Dendritic cell treated with granulocyte-macrophage colony-stimulating factor and Interleukin-4, amounts not matched to agents 40 ng/mL and 50 ng/mL, for 4 days (primary cell): Measurements from ENCODE around the gene RABGAP1L.
"Not testable (repeated sequence)": the region's sequence is repeated elsewhere in the genome, so short reads cannot be mapped to it uniquely, and the experiment has no call there.

Source experiments
- H3K27ac Mint-ChIP-seq: one replicate; pipeline ENCODE4 v1.8.0; 2022; ENCODE audit warnings: mild to moderate bottlenecking, mixed read lengths
- H3K27me3 Mint-ChIP-seq: one replicate; pipeline ENCODE4 v1.8.0; 2022; ENCODE audit warnings: mild to moderate bottlenecking, mixed read lengths
- H3K36me3 Mint-ChIP-seq: one replicate; pipeline ENCODE4 v1.8.0; 2022; ENCODE audit warnings: low read depth, mixed read lengths
- H3K4me1 Mint-ChIP-seq: one replicate; pipeline ENCODE4 v1.8.0; 2022; ENCODE audit warnings: low read depth, mixed read lengths
- H3K4me3 Mint-ChIP-seq: one replicate; pipeline ENCODE4 v1.8.0; 2022; ENCODE audit warnings: mild to moderate bottlenecking, moderate library complexity, mixed read lengths
- H3K9me3 Mint-ChIP-seq: one replicate; pipeline ENCODE4 v1.8.0; 2022; ENCODE audit warnings: mixed read lengths
- intact Hi-C: fragments of 100-400 bp; cut with micrococcal nuclease; formaldehyde crosslinking; loops from one replicate; pipeline ENCODE4 v1.15.0; 2022

The RABGAP1L gene

DNA sequence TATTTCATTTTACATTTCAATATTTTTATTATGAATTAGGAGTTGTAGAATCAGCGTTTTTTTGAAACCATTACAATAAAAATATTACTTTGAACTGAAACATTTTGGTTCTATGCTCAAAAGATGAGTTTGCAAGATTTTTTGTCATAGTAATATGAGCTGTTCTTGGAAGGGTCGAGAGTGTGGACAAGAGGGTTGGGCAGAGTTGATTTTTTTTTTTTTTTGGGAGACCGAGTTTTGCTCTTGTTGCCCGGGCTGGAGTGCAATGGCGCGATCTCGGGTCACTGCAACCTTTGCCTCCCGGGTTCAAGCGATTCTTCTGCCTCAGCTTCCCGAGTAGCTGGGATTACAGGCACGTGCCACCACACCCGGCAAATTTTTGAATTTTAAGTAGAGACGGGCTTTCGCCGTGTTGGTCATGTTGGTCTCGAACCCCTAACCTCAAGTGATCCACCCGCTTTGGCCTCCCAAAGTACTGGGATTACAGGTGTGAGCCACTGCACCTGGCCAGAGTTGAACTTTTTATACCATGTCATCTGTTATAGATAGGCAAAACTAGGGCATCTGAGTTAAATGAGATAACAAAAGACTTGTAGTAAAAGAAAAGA lies 843.7 kb downstream of the RABGAP1L start:
- Mint-ChIP-seq H3K36me3 (peaks cover 23% of the 10 kb centered on the region), H3K4me3 (no peak overlapping the region), H3K4me1 (peaks cover 44% of the 10 kb centered on the region), H3K27ac (no peak overlapping the region), H3K27me3 (no peaks in the 10 kb centered on the region), H3K9me3 (no peaks in the 10 kb centered on the region)
- intact Hi-C loops = no loop called here

DNA sequence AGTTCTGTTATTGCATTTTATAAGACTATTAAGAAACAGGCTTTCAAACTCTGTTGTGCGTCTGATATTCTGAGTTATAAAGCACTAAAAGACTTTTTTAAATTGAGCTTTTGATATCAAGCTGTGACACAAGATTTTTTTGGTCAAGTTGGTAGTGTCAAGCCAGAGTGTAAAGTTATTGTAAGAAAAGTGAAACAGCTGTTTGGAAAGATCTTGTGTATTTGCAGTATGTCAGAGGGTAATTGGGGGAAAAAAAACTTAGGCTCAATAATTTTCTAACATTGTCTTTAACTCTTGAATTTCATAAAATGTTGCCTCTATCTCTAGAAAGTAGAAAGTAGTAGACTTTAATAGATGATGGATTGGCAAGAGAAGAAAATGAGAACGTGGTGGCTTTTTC lies 844.2 kb downstream of the RABGAP1L start:
- H3K36me3 Mint-ChIP-seq = peaks cover 28% of the 10 kb centered on the region
- H3K4me1 Mint-ChIP-seq = peaks cover 44% of the 10 kb centered on the region
- intact Hi-C loops = no loop called here
- no peaks in the 10 kb centered on the region for H3K9me3 Mint-ChIP-seq
- H3K27me3 Mint-ChIP-seq = no peaks in the 10 kb centered on the region
- no peak overlapping the region for H3K4me3 Mint-ChIP-seq
- peak overlapping the region; percentile 67 for H3K27ac Mint-ChIP-seq

DNA sequence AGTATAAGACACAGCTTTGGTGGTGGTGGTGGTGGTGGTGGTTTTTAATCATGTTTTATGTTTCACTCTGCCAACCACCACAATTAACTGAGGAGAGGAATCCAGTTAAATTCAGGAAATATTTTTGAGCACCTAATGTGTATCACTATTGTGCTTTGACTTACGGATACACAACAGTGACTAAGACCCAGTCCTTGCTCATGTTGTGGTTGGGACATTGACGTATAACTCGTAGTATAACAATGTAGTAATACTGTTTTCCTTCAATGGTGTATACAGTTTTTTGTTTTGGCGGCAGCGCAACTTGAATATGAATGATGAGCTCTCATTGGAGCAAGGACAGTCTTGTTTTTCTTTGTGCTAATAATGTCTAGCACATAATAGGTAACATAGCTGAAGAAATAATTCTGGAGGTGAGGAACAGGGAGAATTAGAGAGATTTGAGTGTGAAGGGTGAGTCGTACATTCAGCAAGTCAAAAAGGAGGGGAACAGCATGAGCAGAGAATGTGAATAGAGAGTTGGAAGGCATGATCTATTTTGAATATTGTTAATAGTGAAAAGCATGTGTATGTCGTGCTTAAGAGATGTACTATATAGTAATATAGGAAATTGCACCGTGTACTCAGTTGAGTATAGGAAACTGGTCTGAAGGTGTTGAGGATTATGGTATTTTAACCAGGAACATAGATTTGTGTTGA lies 845.9 kb downstream of the RABGAP1L start:
- Mint-ChIP-seq H3K4me1 (peaks cover 44% of the 10 kb centered on the region), H3K9me3 (no peaks in the 10 kb centered on the region), H3K27me3 (no peaks in the 10 kb centered on the region), H3K36me3 (peaks cover 45% of the 10 kb centered on the region), H3K4me3 (no peak overlapping the region), H3K27ac (peak overlapping the region; percentile 4)
- intact Hi-C loops = no loop called here

DNA sequence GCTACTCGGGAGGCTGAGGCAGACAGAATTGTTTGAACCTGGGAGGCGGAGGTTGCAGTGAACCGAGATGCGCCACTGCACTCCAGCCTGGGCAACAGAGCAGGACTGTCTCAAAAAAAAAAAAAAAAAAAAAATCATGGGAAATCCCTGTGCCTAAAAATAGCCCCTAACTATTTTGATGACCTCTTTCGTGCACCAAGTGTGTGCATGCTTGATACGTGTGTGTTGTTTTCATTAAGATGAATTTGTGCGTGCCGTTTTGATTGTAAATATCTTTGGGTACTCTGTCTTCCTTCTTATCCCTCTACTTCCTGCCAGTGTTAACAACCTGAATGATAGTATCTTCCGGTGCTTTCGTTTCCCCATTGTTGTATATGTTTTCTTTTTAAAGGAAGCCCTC lies 850.2 kb downstream of the RABGAP1L start:
- Mint-ChIP-seq H3K4me1 (peaks cover 11% of the 10 kb centered on the region), H3K27me3 (no peaks in the 10 kb centered on the region), H3K4me3 (no peak overlapping the region), H3K36me3 (peaks cover 87% of the 10 kb centered on the region), H3K9me3 (no peaks in the 10 kb centered on the region), H3K27ac (no peak overlapping the region)
- intact Hi-C loops = no loop called here

DNA sequence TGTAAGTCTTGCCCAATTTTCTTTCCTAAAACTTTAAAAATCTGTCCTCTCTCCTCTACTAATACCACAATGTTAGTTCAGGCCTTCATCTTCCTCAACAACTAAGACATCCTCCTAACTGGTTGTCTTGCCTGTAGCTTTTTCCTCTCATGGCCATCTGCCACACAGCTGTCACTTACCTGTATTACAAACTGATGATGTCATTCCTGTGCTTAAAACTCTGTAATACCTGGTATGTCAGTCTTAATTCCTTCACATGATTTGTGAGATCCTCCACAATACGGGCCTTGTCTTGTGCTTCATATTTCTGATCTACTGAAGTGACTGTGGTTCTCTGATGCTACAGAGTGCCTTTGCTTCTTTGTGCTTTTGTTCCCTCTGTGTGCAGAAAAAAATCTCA lies 854.1 kb downstream of the RABGAP1L start:
- intact Hi-C loops = no loop called here
- Mint-ChIP-seq H3K36me3 (peaks cover 97% of the 10 kb centered on the region), H3K9me3 (no peaks in the 10 kb centered on the region), H3K27me3 (no peaks in the 10 kb centered on the region), H3K4me3 (no peak overlapping the region), H3K27ac (no peak overlapping the region), H3K4me1 (peaks cover 5% of the 10 kb centered on the region)

DNA sequence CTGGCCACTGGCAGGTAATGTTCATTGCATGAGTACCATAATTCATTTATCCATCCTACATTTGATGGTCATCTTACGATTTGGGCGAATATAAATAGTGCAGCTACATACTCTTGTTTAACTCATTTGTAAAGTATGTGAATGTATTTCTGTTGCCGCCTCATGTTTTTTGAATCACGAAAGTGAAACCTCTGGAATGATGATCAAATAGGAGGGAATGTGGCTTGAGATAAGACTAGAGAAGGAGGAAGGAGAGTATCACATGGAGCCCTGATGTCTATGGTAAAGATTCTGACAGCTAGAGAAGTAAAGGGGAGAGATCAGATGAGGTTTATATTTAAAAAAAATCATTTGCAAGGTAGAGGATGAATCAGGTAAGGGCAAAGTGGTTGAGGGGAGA lies 855.9 kb downstream of the RABGAP1L start:
- intact Hi-C loops = no loop called here
- no peaks in the 10 kb centered on the region for H3K27me3 Mint-ChIP-seq
- peaks cover 10% of the 10 kb centered on the region for H3K4me1 Mint-ChIP-seq
- no peak overlapping the region for H3K4me3 Mint-ChIP-seq
- H3K9me3 Mint-ChIP-seq = no peaks in the 10 kb centered on the region
- peaks cover 83% of the 10 kb centered on the region for H3K36me3 Mint-ChIP-seq
- no peak overlapping the region for H3K27ac Mint-ChIP-seq

DNA sequence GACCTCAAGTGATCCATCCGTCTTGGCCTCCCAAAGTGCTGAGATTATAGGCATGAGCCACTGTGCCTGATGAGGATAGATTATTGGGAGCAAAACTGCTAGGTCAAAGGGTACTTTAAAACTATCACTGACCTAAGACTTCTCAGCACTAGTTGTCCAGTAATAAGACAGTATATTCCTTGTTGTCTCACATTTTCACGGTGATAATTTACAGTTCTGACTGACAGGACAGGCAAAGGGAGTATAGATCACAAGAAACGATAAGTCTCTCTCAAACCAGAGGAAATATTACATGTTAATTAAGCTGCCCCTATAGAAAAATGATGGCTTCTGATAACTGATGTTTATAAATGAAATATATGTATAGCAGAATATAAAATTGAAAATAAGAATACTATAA lies 860.2 kb downstream of the RABGAP1L start:
- Mint-ChIP-seq H3K27ac (no peak overlapping the region), H3K4me3 (no peak overlapping the region), H3K9me3 (no peaks in the 10 kb centered on the region)

DNA sequence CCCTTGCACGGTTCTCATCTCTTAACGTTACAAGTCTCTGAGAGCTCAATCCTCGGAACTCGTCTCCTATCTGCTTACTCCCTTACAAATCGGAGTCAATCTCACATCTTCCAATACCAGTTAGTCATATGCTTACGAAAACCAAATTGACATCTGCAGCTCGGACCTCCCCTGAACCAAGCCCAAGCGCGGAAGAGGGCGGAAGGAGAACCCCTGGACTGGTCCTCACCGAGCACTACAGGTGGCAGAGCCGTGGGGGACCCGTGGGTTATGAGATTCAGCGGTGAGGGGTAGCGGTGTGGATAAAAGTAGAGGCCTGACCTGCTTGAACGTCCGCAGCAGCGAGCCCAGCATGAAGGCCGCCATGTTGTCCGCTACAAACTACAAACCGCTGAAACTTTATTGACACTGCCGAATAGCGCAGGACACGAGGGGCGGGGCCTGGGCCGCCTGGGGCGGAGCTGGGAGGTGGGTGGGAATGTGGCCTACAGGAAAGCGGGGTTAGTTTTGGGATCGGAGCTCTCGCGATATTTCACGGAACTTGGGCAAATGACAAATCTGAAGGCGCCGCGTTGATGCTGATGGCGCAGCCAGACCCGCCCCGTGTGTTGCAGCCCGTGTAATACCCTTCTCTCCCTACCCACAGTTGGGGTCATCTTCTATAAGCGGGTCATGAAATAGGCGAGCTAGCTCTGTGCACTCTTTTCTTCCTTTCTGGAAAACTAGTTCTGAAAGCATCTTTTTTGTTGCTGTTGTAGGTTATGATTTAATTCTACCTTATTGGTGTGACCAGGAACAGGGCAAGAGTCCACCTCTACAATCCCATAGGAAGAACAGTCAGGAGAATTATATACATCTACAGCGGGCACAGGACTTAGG lies 864.0 kb downstream of the RABGAP1L start, which contains the start of gene MRPS14:
Gene MRPS14 (minus strand): TSS at position 383 of the 879 bp plus-strand sequence. CDS start 17 bp downstream, at position 366.
- Mint-ChIP-seq H3K4me1 (peaks cover 24% of the 10 kb centered on the region), H3K4me3 (peak within 1 kb of the TSS; percentile 79), H3K36me3 (peaks cover 24% of the 10 kb centered on the region), H3K9me3 (no peaks in the 10 kb centered on the region), H3K27ac (peak within 1 kb of the TSS; percentile 90), H3K27me3 (no peaks in the 10 kb centered on the region)
- intact Hi-C loops = loop anchor here (1.0 to 10.0 kb wide), 2 partner anchors 24 to 1182 kb away; partner anchors contain the start of genes CACYBP and COP1

More for the DNA sequence above, 860.2 kb downstream of the RABGAP1L start:
- H3K4me1 Mint-ChIP-seq = peaks cover 30% of the 10 kb centered on the region
- H3K36me3 Mint-ChIP-seq = peaks cover 62% of the 10 kb centered on the region
- intact Hi-C loops = no loop called here
- H3K27me3 Mint-ChIP-seq = no peaks in the 10 kb centered on the region

DNA sequence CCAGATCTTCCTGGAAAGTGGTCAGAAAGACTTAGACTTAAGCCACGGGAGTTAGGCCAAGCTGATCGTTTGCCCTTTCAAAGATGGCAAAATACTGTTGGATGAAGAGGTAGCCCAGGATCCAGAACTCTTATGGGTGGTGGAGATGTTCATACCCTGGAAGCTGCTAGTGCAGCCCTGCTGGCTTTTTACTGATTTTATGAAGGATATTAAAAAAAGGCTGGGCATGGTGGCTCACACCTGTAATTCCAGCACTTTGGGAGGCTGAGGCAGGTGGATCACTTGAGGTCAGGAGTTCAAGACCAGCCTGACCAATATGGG lies 864.6 kb downstream of the RABGAP1L start:
- Mint-ChIP-seq H3K4me1 (peaks cover 24% of the 10 kb centered on the region), H3K4me3 (peak overlapping the region; percentile 79), H3K36me3 (peaks cover 24% of the 10 kb centered on the region), H3K27ac (peak overlapping the region; percentile 90)
- intact Hi-C loops = loop anchor here (1.0 to 10.0 kb wide), 2 partner anchors 25 to 1181 kb away; partner anchors contain the start of genes CACYBP and COP1
- not testable (repeated sequence) for H3K27me3 Mint-ChIP-seq, H3K9me3 Mint-ChIP-seq

DNA sequence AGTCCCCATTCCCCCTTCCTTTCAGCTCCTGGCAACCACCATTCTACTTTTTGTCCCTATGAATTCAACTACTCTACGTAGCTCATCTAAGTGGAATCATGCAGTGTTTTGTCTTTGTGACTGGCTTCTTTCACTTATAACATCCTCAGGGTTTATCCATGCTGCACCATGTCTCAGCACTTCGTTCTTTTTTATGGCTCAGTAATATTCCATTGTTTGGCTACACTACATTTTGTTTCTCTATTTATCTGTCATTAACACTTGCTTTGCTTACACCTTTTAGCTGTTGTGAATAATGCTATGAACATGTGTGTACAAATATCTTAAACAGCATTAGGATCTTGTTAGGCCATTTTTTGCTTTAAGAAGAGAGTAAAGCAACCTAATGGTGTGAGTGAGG lies 865.5 kb downstream of the RABGAP1L start:
- intact Hi-C loops = loop anchor here (5.0 to 10.0 kb wide), 2 partner anchors 293 to 1180 kb away; partner anchors contain the start of gene COP1

DNA sequence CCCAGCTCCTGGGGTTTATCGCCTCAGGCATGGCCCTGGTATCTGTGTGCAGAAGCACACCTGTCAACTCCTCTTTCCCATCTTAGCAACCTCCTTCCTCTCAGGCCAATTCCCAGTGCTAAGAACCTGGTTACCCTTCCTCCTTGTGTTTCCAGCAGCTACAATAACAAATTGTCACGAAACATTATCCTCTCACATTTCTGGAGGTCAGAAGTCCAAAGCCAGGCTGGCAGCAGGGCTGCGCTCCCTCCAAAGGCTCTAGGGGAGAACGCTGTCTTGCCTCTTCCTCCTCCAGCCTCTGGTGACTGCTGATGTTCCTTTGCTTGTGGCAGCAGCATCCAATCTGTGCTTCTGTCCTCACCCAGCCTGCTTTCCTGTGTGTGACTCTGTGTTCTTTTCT lies 874.6 kb downstream of the RABGAP1L start:
- intact Hi-C loops = no loop called here
- H3K4me1 Mint-ChIP-seq = peaks cover 10% of the 10 kb centered on the region
- H3K27me3 Mint-ChIP-seq = no peaks in the 10 kb centered on the region
- H3K4me3 Mint-ChIP-seq = no peak overlapping the region
- no peak overlapping the region for H3K27ac Mint-ChIP-seq
- no peaks in the 10 kb centered on the region for H3K9me3 Mint-ChIP-seq
- H3K36me3 Mint-ChIP-seq = no peaks in the 10 kb centered on the region

More for the DNA sequence above, 865.5 kb downstream of the RABGAP1L start:
- no peaks in the 10 kb centered on the region for H3K27me3 Mint-ChIP-seq
- H3K4me3 Mint-ChIP-seq = no peak overlapping the region
- H3K27ac Mint-ChIP-seq = no peak overlapping the region
- H3K4me1 Mint-ChIP-seq = peaks cover 30% of the 10 kb centered on the region
- peaks cover 24% of the 10 kb centered on the region for H3K36me3 Mint-ChIP-seq
- no peaks in the 10 kb centered on the region for H3K9me3 Mint-ChIP-seq

DNA sequence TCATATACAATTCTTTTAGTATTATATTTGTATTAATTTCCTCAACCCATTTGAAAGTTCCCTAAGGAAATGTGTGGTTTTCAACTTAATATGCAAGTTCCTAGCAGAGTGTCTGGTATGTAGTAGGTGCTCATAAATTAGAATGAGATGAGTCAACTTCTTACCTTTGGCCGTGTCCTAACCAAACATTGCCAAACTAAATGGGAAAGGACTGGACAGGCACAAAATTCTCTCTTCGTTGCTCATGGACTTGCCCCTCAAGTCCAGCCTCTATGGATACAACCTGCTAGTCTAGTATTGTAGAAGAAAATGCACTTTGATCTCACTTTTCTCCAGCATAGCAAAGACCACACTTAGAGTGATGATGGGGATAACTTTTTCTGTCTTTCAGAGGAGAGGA lies 875.5 kb downstream of the RABGAP1L start:
- intact Hi-C loops = no loop called here
- Mint-ChIP-seq H3K4me3 (no peak overlapping the region), H3K4me1 (peaks cover 5% of the 10 kb centered on the region), H3K9me3 (no peaks in the 10 kb centered on the region), H3K36me3 (no peaks in the 10 kb centered on the region), H3K27me3 (no peaks in the 10 kb centered on the region), H3K27ac (no peak overlapping the region)

DNA sequence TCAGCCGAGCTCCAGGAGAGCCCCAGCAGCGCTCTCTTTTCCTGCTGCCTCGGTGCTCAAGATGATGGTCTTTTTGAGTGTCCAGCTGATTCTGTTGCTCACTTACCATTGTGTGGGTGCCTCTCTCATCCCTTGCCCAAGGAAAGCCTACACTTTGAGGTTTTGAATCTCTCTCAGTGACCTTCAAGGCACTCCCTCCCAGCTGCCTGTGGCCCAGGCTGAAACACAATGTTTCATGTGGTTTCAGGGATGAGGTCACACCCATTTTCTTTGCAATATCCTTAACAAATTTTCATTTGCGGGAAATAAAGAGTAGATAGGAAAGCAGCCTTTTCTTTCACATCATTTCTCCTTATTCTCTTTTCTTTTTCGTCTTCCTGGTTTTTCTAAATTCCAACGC lies 876.5 kb downstream of the RABGAP1L start:
- H3K27me3 Mint-ChIP-seq = no peaks in the 10 kb centered on the region
- no peak overlapping the region for H3K27ac Mint-ChIP-seq
- intact Hi-C loops = no loop called here
- H3K4me1 Mint-ChIP-seq = peaks cover 5% of the 10 kb centered on the region
- H3K9me3 Mint-ChIP-seq = no peaks in the 10 kb centered on the region
- no peak overlapping the region for H3K4me3 Mint-ChIP-seq
- no peaks in the 10 kb centered on the region for H3K36me3 Mint-ChIP-seq

DNA sequence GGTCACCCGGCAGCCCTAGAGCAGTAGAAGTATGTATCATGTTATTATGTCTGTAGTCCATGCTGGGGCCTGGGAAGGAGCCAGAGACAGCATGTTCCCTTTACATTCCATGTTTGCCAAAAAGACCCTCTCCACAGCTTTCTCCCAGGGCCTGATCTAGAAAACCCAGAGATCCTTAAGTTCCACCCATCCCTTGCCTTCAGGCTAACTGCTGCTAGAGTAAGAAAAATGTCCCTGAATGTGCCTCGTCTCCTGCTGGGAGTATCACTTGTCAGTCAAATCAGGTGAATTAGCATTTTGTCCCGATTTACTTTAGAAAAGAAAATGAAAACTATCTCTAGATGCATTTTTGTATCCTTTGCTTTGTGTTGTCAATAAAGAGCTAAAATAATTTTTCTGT lies 877.2 kb downstream of the RABGAP1L start:
- intact Hi-C loops = no loop called here
- Mint-ChIP-seq H3K27me3 (no peaks in the 10 kb centered on the region), H3K9me3 (no peaks in the 10 kb centered on the region), H3K4me1 (peaks cover 5% of the 10 kb centered on the region), H3K4me3 (no peak overlapping the region), H3K36me3 (no peaks in the 10 kb centered on the region), H3K27ac (no peak overlapping the region)
